H1 (cell line): ENCODE results near the gene MED16. TPM values are rescaled to one million over a fixed set of nuclear protein-coding genes. Genes with fewer than 3 reads are reported as not detected.

Experiments used
- CTCF ChIA-PET: fragments of 300-600 bp; sonication (Branson Sonifier 250); formaldehyde crosslinking; loops from one replicate; lab custom pipeline; 2021; ENCODE audit not compliant: partially characterized antibody; lab: Charles Lee
- POLR2A ChIA-PET: fragments of 300-600 bp; sonication (Branson Sonifier 250); formaldehyde crosslinking; loops from one replicate; lab custom pipeline; 2021; ENCODE audit warnings: inconsistent platforms; ENCODE audit not compliant: partially characterized antibody; lab: Charles Lee
- DNase-seq, 2 experiments: peaks; one replicate each; pipeline versions ENCODE4 v3.0.0 to v3.0.0-alpha.2; 2010 to 2022; ENCODE audit warnings: low spot score in 2 of 2, low read depth in 1 of 2, mixed read lengths in 1 of 2
- FAIRE-seq: peaks from 2 replicates; lab custom pipeline; 2011; peaks lifted over from hg19 to GRCh38; lab: Jason Lieb, UNC
- H2AFZ ChIP-seq: 2 replicates; pipeline ENCODE4 v1.8.1; 2012; ENCODE audit warnings: low read length, inconsistent platforms
- H2AK5ac ChIP-seq: 2 replicates; pipeline ENCODE4 v1.6.1; 2013; ENCODE audit warnings: low read depth, low read length
- H2BK120ac ChIP-seq: replicated peaks from 2 replicates; pipeline ENCODE3; 2013; ENCODE audit warnings: low read depth, low read length, inconsistent platforms
- H2BK12ac ChIP-seq: 2 replicates; pipeline ENCODE4 v1.6.1; 2013; ENCODE audit warnings: low read depth, low read length
- H2BK15ac ChIP-seq: 2 replicates; pipeline ENCODE4 v1.6.1; 2013; ENCODE audit warnings: low read length
- H2BK20ac ChIP-seq: 2 replicates; pipeline ENCODE4 v1.6.1; 2013; ENCODE audit warnings: low read length
- H2BK5ac ChIP-seq: 2 replicates; pipeline ENCODE4 v1.6.1; 2013; ENCODE audit warnings: low read depth, low read length
- H3K14ac ChIP-seq: 2 replicates; pipeline ENCODE4 v1.6.1; 2013; ENCODE audit warnings: inconsistent platforms; ENCODE audit not compliant: insufficient read length
- H3K18ac ChIP-seq: 2 replicates; pipeline ENCODE4 v1.6.1; 2013; ENCODE audit warnings: low read length; ENCODE audit errors: extremely low read depth
- H3K23ac ChIP-seq: 2 replicates; pipeline ENCODE4 v1.6.1; 2013; ENCODE audit warnings: inconsistent platforms; ENCODE audit not compliant: insufficient read length
- H3K23me2 ChIP-seq: 2 replicates; pipeline ENCODE4 v1.6.1; 2013; ENCODE audit warnings: low read depth, low read length
- H3K27ac ChIP-seq: 2 replicates; pipeline ENCODE4 v1.6.1; 2011; ENCODE audit warnings: low read depth, low read length, inconsistent platforms
- H3K27me3 ChIP-seq, 4 experiments: replicated peaks in 1 of 4; 1 replicate in 1 of 4; 2 replicates in 3 of 4; pipeline versions ENCODE4 v1.6.1 to v1.8.1; 2011 to 2013; ENCODE audit warnings: low read length in 3 of 4, mild to moderate bottlenecking in 3 of 4, inconsistent platforms in 2 of 4, mixed read lengths in 2 of 4, moderate library complexity in 1 of 4; ENCODE audit not compliant: control insufficient read depth in 3 of 4, insufficient read depth in 3 of 4; ENCODE audit errors: extremely low read depth in 1 of 4
- H3K36me3 ChIP-seq, 4 experiments: 2 replicates each; pipeline versions ENCODE4 v1.6.1 to v1.8.1; 2011 to 2013; ENCODE audit warnings: mild to moderate bottlenecking in 4 of 4, low read length in 3 of 4, moderate library complexity in 2 of 4, control low read depth in 1 of 4, inconsistent platforms in 1 of 4; ENCODE audit not compliant: insufficient read depth in 4 of 4, control insufficient read depth in 2 of 4
- H3K4ac ChIP-seq: replicated peaks from 2 replicates; pipeline ENCODE3; 2013; ENCODE audit warnings: low read length, low read depth, mixed read lengths, inconsistent platforms; ENCODE audit not compliant: insufficient read length
- H3K4me1 ChIP-seq, 4 experiments: replicated peaks in 1 of 4; 1 replicate in 1 of 4; 2 replicates in 3 of 4; pipeline versions ENCODE4 v1.6.1 to v1.8.1; 2011 to 2013; ENCODE audit warnings: low read length in 3 of 4, inconsistent platforms in 2 of 4, mixed read lengths in 1 of 4; ENCODE audit not compliant: insufficient read depth in 4 of 4, control insufficient read depth in 3 of 4
- H3K4me2 ChIP-seq, 2 experiments: 2 replicates each; pipeline versions ENCODE4 v1.6.1 to v1.8.1; 2011 to 2013; ENCODE audit warnings: low read depth in 2 of 2, low read length in 2 of 2, control low read depth in 1 of 2, inconsistent platforms in 1 of 2, mild to moderate bottlenecking in 1 of 2; ENCODE audit not compliant: insufficient read depth in 1 of 2
- H3K4me3 ChIP-seq, 4 experiments: fragments of 200-600, 300-600 bp in 1 of 4; sonication (generic), shearing (Covaris generic), sonication (Bioruptor Twin) in 1 of 4; 2 replicates each; pipeline versions ENCODE4 v1.5.1 to v1.8.1; 2011 to 2016; ENCODE audit warnings: low read length in 4 of 4, low read depth in 3 of 4, control low read depth in 2 of 4, inconsistent platforms in 2 of 4, mild to moderate bottlenecking in 2 of 4, mixed read lengths in 1 of 4, moderate library complexity in 1 of 4; ENCODE audit not compliant: insufficient read depth in 2 of 4; ENCODE audit errors: extremely low read depth in 1 of 4
- H3K56ac ChIP-seq: replicated peaks from 2 replicates; pipeline ENCODE3; 2013; ENCODE audit warnings: low read depth, mild to moderate bottlenecking, mixed read lengths, low read length, inconsistent platforms; ENCODE audit not compliant: insufficient read length
- H3K79me1 ChIP-seq: 2 replicates; pipeline ENCODE4 v1.6.1; 2013; ENCODE audit warnings: low read depth, low read length, control low read depth
- H3K79me2 ChIP-seq, 2 experiments: 2 replicates each; pipeline versions ENCODE4 v1.6.1 to v1.8.1; 2012 to 2013; ENCODE audit warnings: low read length in 2 of 2, mild to moderate bottlenecking in 2 of 2, inconsistent platforms in 1 of 2; ENCODE audit not compliant: insufficient read depth in 2 of 2, control insufficient read depth in 1 of 2
- H3K9ac ChIP-seq, 4 experiments: replicated peaks in 1 of 4; 1 replicate in 1 of 4; 2 replicates in 3 of 4; pipeline versions ENCODE4 v1.6.1 to v1.8.1; 2011 to 2013; ENCODE audit warnings: low read depth in 3 of 4, low read length in 3 of 4, control low read depth in 2 of 4, mild to moderate bottlenecking in 2 of 4, moderate library complexity in 2 of 4, inconsistent platforms in 1 of 4; ENCODE audit errors: extremely low read depth in 1 of 4
- H3K9me3 ChIP-seq, 2 experiments: 2 replicates each; pipeline versions ENCODE4 v1.6.1 to v1.8.1; 2012 to 2013; ENCODE audit warnings: mild to moderate bottlenecking in 2 of 2, moderate library complexity in 2 of 2, control low read depth in 1 of 2, inconsistent platforms in 1 of 2, low read depth in 1 of 2, low read length in 1 of 2, mixed read lengths in 1 of 2; ENCODE audit not compliant: insufficient read depth in 2 of 2
- H4K20me1 ChIP-seq, 2 experiments: replicated peaks in 1 of 2; 2 replicates each; pipeline versions ENCODE3 to v1.8.1; 2011 to 2013; ENCODE audit warnings: inconsistent platforms in 2 of 2, low read length in 2 of 2, mild to moderate bottlenecking in 1 of 2; ENCODE audit not compliant: insufficient read depth in 2 of 2, control insufficient read depth in 1 of 2
- H4K5ac ChIP-seq: 2 replicates; pipeline ENCODE4 v1.6.1; 2013; ENCODE audit warnings: low read length, low read depth, mixed read lengths, inconsistent platforms; ENCODE audit not compliant: insufficient read length
- H4K8ac ChIP-seq: 2 replicates; pipeline ENCODE4 v1.8.0; 2013; ENCODE audit warnings: mild to moderate bottlenecking, moderate library complexity, low read length, inconsistent platforms; ENCODE audit not compliant: insufficient read depth; ENCODE audit errors: extremely low read depth
- H4K91ac ChIP-seq: replicated peaks from 2 replicates; pipeline ENCODE3; 2013; ENCODE audit warnings: low read length, mixed read lengths, inconsistent platforms; ENCODE audit not compliant: insufficient read length
- E2F6 ChIP-seq: IDR thresholded peaks from 2 replicates; pipeline ENCODE4 v1.6.1; 2012; ENCODE audit warnings: inconsistent platforms
- RNF2 ChIP-seq: fragments of 200-900, 300-1000 bp; sonication (generic); IDR thresholded peaks from 2 replicates; pipeline ENCODE4 v1.7.1; 2016; ENCODE audit warnings: borderline replicate concordance, low read depth, mild to moderate bottlenecking, antibody characterized with exemption, low read length; ENCODE audit not compliant: poor library complexity, severe bottlenecking; ENCODE audit errors: missing control alignments
- RXRA ChIP-seq: IDR thresholded peaks from 2 replicates; pipeline ENCODE4 v1.6.1; 2011; ENCODE audit warnings: low read depth, mild to moderate bottlenecking, low read length, moderate library complexity; ENCODE audit not compliant: insufficient read depth
- SAP30 ChIP-seq: fragments of 300-600 bp; sonication (generic); IDR thresholded peaks from 2 replicates; pipeline ENCODE4 v1.7.1; 2012; ENCODE audit warnings: low read length, moderate library complexity, mild to moderate bottlenecking, inconsistent platforms; ENCODE audit not compliant: insufficient read depth, insufficient replicate concordance
- SIN3A ChIP-seq, 2 experiments: IDR thresholded peaks in 1 of 2; conservative IDR thresholded peaks in 1 of 2; 2 replicates each; pipeline ENCODE4 v1.6.1; 2011 to 2012; ENCODE audit warnings: low read length in 2 of 2, improper control_type of control experiment in 1 of 2, low read depth in 1 of 2, mild to moderate bottlenecking in 1 of 2
- SP1 ChIP-seq: IDR thresholded peaks from 2 replicates; pipeline ENCODE4 v1.6.1; 2011; ENCODE audit warnings: low read depth, low read length
- SP2 ChIP-seq: IDR thresholded peaks from 2 replicates; pipeline ENCODE4 v1.6.1; 2012; ENCODE audit warnings: mild to moderate bottlenecking, low read length, inconsistent platforms
- TAF1 ChIP-seq: IDR thresholded peaks from 2 replicates; pipeline ENCODE4 v1.6.1; 2011; ENCODE audit warnings: mild to moderate bottlenecking, low read depth, low read length
- TAF7 ChIP-seq: optimal IDR thresholded peaks from 2 replicates; pipeline ENCODE3; 2011; ENCODE audit warnings: low read depth, mild to moderate bottlenecking, inconsistent platforms, low read length, moderate library complexity, borderline replicate concordance
- YY1 ChIP-seq: IDR thresholded peaks from 2 replicates; pipeline ENCODE4 v1.6.1; 2011; ENCODE audit warnings: low read depth, mild to moderate bottlenecking, low read length
- WGBS, 2 experiments: shearing (Covaris generic) in 1 of 2; methylation state at CpG; one replicate each; pipeline versions ENCODE4 v1.1.6 to v1.1.7; 2013 to 2015; ENCODE audit warnings: low lambda C conversion rate in 2 of 2, mixed read lengths in 2 of 2, inconsistent platforms in 1 of 2, low coverage in 1 of 2, missing lambda C conversion rate in 1 of 2; ENCODE audit not compliant: insufficient replicate concordance in 2 of 2, insufficient coverage in 1 of 2, insufficient read length in 1 of 2; ENCODE audit errors: extremely low coverage in 1 of 2, missing lambda C conversion rate in 1 of 2; 5-methylcytosine and 5-hydroxymethylcytosine counted together
- polyA plus RNA-seq, 7 experiments: library from polyadenylated mRNA; depleted of rRNA in 3 of 7; stranded (reverse) in 5 of 7; unstranded in 2 of 7; fragments of >200 nt in 5 of 7; fragments of 200-250 nt in 2 of 7; gene quantifications; 1 replicate in 5 of 7; 2 replicates in 1 of 7; 4 replicates in 1 of 7; pipeline versions ENCODE4 v1.2.1 to v1.2.3, GENCODE V29; 2011 to 2013; ENCODE audit warnings: missing spikeins in 2 of 7, mixed read lengths in 2 of 7
- total RNA-seq: library from RNA; stranded (reverse); fragmentation: NEBNext Ultra II Directional; extraction: Animal tissue kit (Norgen Biotek cat#: 25700); gene quantifications from 2 replicates; pipeline ENCODE4 v1.2.1, GENCODE V29; 2021

The MED16 gene
- total and polyA plus RNA-seq, 2 of the 8 experiments (the other 6 are each of a cell fraction or from before 2014, with no cell fraction given): 51.0 to 67.2 TPM

GRCh38 chr19:925087-925525 lies 32.1 kb upstream of the MED16 start:
- DNase-seq: peak in 1 of 2 experiments; percentile 90
- TF ChIP-seq YY1: peak; percentile 39; the same call in 1 of the 2 replicates
- no peak for TF ChIP-seq RXRA
- no peak for TF ChIP-seq SP2
- TF ChIP-seq SP1: 0 out of 2 replicates have a peak, but pooled peaks have one; percentile 39
- TF ChIP-seq SAP30: no peak
- TF ChIP-seq TAF1: 0 out of 2 replicates have a peak, but pooled peaks have one; percentile 16
- TF ChIP-seq SIN3A (conservative IDR thresholded peaks at IDR 0.05 in 1 of 2, IDR thresholded peaks at IDR 0.05 in 1 of 2; ENCODE audit: low read depth in 1 of 2, low read length in 2 of 2): 0 out of 4 replicates have a peak, but pooled peaks have one; percentile 22 to 34
- no peak for TF ChIP-seq TAF7
- TF ChIP-seq E2F6: no peak; the same call in 1 of the 2 replicates
- TF ChIP-seq RNF2: no peak

More at GRCh38 chr19:925087-925525, 32.1 kb upstream of the MED16 start:
- Histone ChIP-seq H3K23me2 (peaks cover 8% of the 10 kb centered on the region), H4K5ac (peak overlapping the region; percentile 78), H2AK5ac (no peak overlapping the region), H2BK12ac (peak overlapping the region; percentile 82; the same call in 1 of the 2 replicates), H3K14ac (no peak overlapping the region), H2BK20ac (no peak overlapping the region), H2BK120ac (no peak overlapping the region), H3K56ac (peak overlapping the region; percentile 32), H4K91ac (peak overlapping the region; percentile 75), H3K4me1 (peaks cover 2 to 11% (median 7%) of the 10 kb centered on the region in 4 experiments), H2BK5ac (peak overlapping the region; percentile 61; the same call in 1 of the 2 replicates), H4K8ac (peak overlapping the region; percentile 38), H3K4me3 (peak overlapping the region; percentile 46 to 97 (median 68)), H3K18ac (peak overlapping the region; percentile 9; the same call in 1 of the 2 replicates), H3K79me2 (peaks cover 0 to 19% of the 10 kb centered on the region in 2 experiments; a peak in 2 of 4 replicates), H3K9ac (peak overlapping the region in 3 of 4 experiments; percentile 26 to 68 (median 49); a peak in 3 of 7 replicates), H2BK15ac (no peak overlapping the region), H4K20me1 (peaks cover 0 to 8% of the 10 kb centered on the region in 2 experiments), H2AFZ (no peak overlapping the region; the same call in 1 of the 2 replicates), H3K23ac (no peak overlapping the region), H3K36me3 (peaks cover 0 to 9% (median 3%) of the 10 kb centered on the region in 4 experiments; a peak in 2 of 8 replicates), H3K27ac (peak overlapping the region; percentile 39; the same call in 1 of the 2 replicates), H3K9me3 (no peaks in the 10 kb centered on the region), H3K27me3 (peaks cover 12 to 14% (median 14%) of the 10 kb centered on the region in 4 experiments), H3K79me1 (peaks cover 6% of the 10 kb centered on the region; the same call in 1 of the 2 replicates), H3K4ac (peak overlapping the region; percentile 8), H3K4me2 (peak overlapping the region; percentile 62 to 84)
- 3% methylated on average over 21 of the region's 39 CpGs; no CpG with 5 or more reads in 1 of the 2 experiments for WGBS, 2 experiments
- FAIRE-seq: no peak
- ChIA-PET POLR2A (interaction anchor here (0.8 to 3.3 kb wide), 7 partner anchors 11 to 102 kb away, joined by 3 to 16 read pairs (median 4); partner anchors contain the start of genes CNN2, MED16, RNU6-9 and WDR18), CTCF (interaction anchor here (1.1 to 4.6 kb wide), 5 partner anchors 14 to 97 kb away, joined by 3 to 113 read pairs (median 15); partner anchors contain the start of gene WDR18)
